HCT116 (cell line): ENCODE measurements around the gene DNAH7. TPM values are rescaled to one million over a fixed set of nuclear protein-coding genes. Genes with fewer than 3 reads are reported as not detected.

ENCODE experiments used
- ATAC-seq: fragments of 200-7000 bp; cut with Tn5 transposase; 2 replicates; pipeline ENCODE4 v1.9.1; 2020; ENCODE audit warnings: mild to moderate bottlenecking, moderate library complexity
- BruUV-seq: library from RNA; stranded (reverse); fragments of 400-500 nt; replicated peaks from 2 replicates; lab custom pipeline; 2021; lab: Mats Ljungman, UMichigan
- CTCF ChIA-PET: fragments of 300-600 bp; sonication (Branson Sonifier 250); formaldehyde crosslinking; loops from one replicate; lab custom pipeline; 2021; ENCODE audit warnings: antibody characterized with exemption; lab: Charles Lee
- POLR2A ChIA-PET: fragments of 300-600, 350-600 bp; sonication (Branson Sonifier 250); formaldehyde crosslinking; loops from one replicate; lab custom pipeline; 2021; ENCODE audit warnings: antibody characterized with exemption; lab: Charles Lee
- RAD21 ChIA-PET, 2 experiments: fragments of 300-600 bp; sonication (Branson Sonifier 250); formaldehyde crosslinking; loops; one replicate each; lab custom pipeline; 2023; ENCODE audit warnings: low total read pairs in 2 of 2; ENCODE audit not compliant: uncharacterized antibody in 2 of 2, unreplicated experiment in 2 of 2, low non-redundant PET in 1 of 2; lab: Charles Lee
- DNase-seq: peaks from one replicate; pipeline ENCODE4 v3.0.0-alpha.2; 2010; ENCODE audit warnings: low read depth, low spot score
- H2AFZ ChIP-seq: fragments of 200-600 bp; shearing (Covaris generic), sonication (generic); 2 replicates; pipeline ENCODE4 v1.6.1; 2017; ENCODE audit warnings: low read depth, mixed run types, mixed read lengths, antibody characterized with exemption, low read length; ENCODE audit not compliant: poor library complexity, severe bottlenecking
- H3K27ac ChIP-seq: 2 replicates; pipeline ENCODE4 v1.5.1; 2012; ENCODE audit warnings: low read depth, low read length
- H3K27me3 ChIP-seq: fragments of 200-600 bp; sonication (generic); 2 replicates; pipeline ENCODE4 v1.6.1; 2016; ENCODE audit warnings: mixed run types, low read length, mixed read lengths; ENCODE audit not compliant: insufficient read depth
- H3K36me3 ChIP-seq, 2 experiments: fragments of 200-500 bp in 1 of 2; fragments of 200-600 bp in 1 of 2; sonication (Bioruptor generic) in 1 of 2; sonication (generic) in 1 of 2; 2 replicates each; pipeline versions ENCODE4 v1.5.1 to v1.6.1; 2014 to 2016; ENCODE audit warnings: low read length in 2 of 2, inconsistent platforms in 1 of 2, mixed read lengths in 1 of 2, mixed run types in 1 of 2; ENCODE audit not compliant: insufficient read depth in 2 of 2, control insufficient read depth in 1 of 2
- H3K4me1 ChIP-seq, 2 experiments: fragments of 200-600 bp in 1 of 2; sonication (generic) in 1 of 2; 2 replicates each; pipeline versions ENCODE4 v1.5.1 to v1.6.1; 2012 to 2017; ENCODE audit warnings: low read length in 2 of 2, inconsistent platforms in 1 of 2, mild to moderate bottlenecking in 1 of 2, mixed read lengths in 1 of 2, mixed run types in 1 of 2, moderate library complexity in 1 of 2; ENCODE audit not compliant: insufficient read depth in 2 of 2, control insufficient read depth in 1 of 2
- H3K4me2 ChIP-seq: fragments of 200-600 bp; sonication (generic); 2 replicates; pipeline ENCODE4 v1.6.1; 2017; ENCODE audit warnings: mixed run types, low read length, mixed read lengths
- H3K4me3 ChIP-seq, 2 experiments: fragments of 200-600 bp in 1 of 2; sonication (generic) in 1 of 2; replicated peaks in 1 of 2; 2 replicates each; pipeline ENCODE4 v1.5.1; 2011 to 2016; ENCODE audit warnings: low read length in 2 of 2, control low read depth in 1 of 2, low read depth in 1 of 2, mild to moderate bottlenecking in 1 of 2, mixed read lengths in 1 of 2, mixed run types in 1 of 2
- H3K79me2 ChIP-seq: fragments of 200-600 bp; sonication (generic); 2 replicates; pipeline ENCODE4 v1.6.1; 2017; ENCODE audit warnings: mild to moderate bottlenecking, mixed run types, low read length, moderate library complexity, mixed read lengths; ENCODE audit not compliant: insufficient read depth
- H3K9ac ChIP-seq: fragments of 200-600 bp; sonication (generic); 2 replicates; pipeline ENCODE4 v1.6.1; 2016; ENCODE audit warnings: low read length, mixed read lengths
- H3K9me2 ChIP-seq: fragments of 200-600 bp; sonication (generic), shearing (Covaris generic); 2 replicates; pipeline ENCODE4 v1.6.1; 2017; ENCODE audit warnings: mixed run types, mild to moderate bottlenecking, moderate library complexity; ENCODE audit not compliant: insufficient read depth
- H3K9me3 ChIP-seq, 2 experiments: fragments of 200-500 bp in 1 of 2; fragments of 200-600 bp in 1 of 2; sonication (Bioruptor generic) in 1 of 2; sonication (generic) in 1 of 2; 2 replicates each; pipeline ENCODE4 v1.6.1; 2014 to 2017; ENCODE audit warnings: low read length in 2 of 2, mixed read lengths in 2 of 2, inconsistent platforms in 1 of 2, low read depth in 1 of 2, mild to moderate bottlenecking in 1 of 2, mixed run types in 1 of 2, moderate library complexity in 1 of 2; ENCODE audit not compliant: control insufficient read depth in 1 of 2, insufficient read depth in 1 of 2
- H4K20me1 ChIP-seq: fragments of 200-600 bp; sonication (generic), shearing (Covaris generic); 2 replicates; pipeline ENCODE4 v1.6.1; 2017; ENCODE audit warnings: mixed run types, mild to moderate bottlenecking, moderate library complexity; ENCODE audit not compliant: insufficient read depth
- CBX3 ChIP-seq: IDR thresholded peaks from 2 replicates; pipeline ENCODE4 v1.6.1; 2012; ENCODE audit warnings: low read depth
- CEBPB ChIP-seq: IDR thresholded peaks from 2 replicates; pipeline ENCODE4 v1.6.1; 2012; ENCODE audit warnings: low read depth
- CTCF ChIP-seq, 3 experiments: fragments of 200-600 bp in 1 of 3; sonication (generic) in 1 of 3; IDR thresholded peaks in 2 of 3; conservative IDR thresholded peaks in 1 of 3; 2 replicates each; pipeline ENCODE4 v1.5.1; 2012 to 2017; ENCODE audit warnings: low read depth in 2 of 3, low read length in 2 of 3, antibody characterized with exemption in 1 of 3, borderline replicate concordance in 1 of 3, control low read depth in 1 of 3, mild to moderate bottlenecking in 1 of 3, mixed read lengths in 1 of 3, mixed run types in 1 of 3, moderate library complexity in 1 of 3; ENCODE audit not compliant: insufficient read depth in 1 of 3
- EGR1 ChIP-seq: IDR thresholded peaks from 2 replicates; pipeline ENCODE4 v1.6.1; 2012; ENCODE audit warnings: low read depth
- FOSL1 ChIP-seq: IDR thresholded peaks from 2 replicates; pipeline ENCODE4 v1.6.1; 2012; ENCODE audit warnings: low read depth
- POLR2A ChIP-seq: IDR thresholded peaks from 2 replicates; pipeline ENCODE4 v1.7.0; 2011; ENCODE audit warnings: borderline replicate concordance; ENCODE audit not compliant: insufficient read depth, insufficient read length; ENCODE audit errors: extremely low read depth
- RAD21 ChIP-seq: IDR thresholded peaks from 2 replicates; pipeline ENCODE4 v1.6.1; 2012; ENCODE audit warnings: low read depth, mild to moderate bottlenecking
- SP1 ChIP-seq: IDR thresholded peaks from 2 replicates; pipeline ENCODE4 v1.6.1; 2012; ENCODE audit warnings: low read depth
- TCF7L2 ChIP-seq: IDR thresholded peaks from 2 replicates; pipeline ENCODE4 v1.7.0; 2011; ENCODE audit warnings: borderline replicate concordance, inconsistent platforms; ENCODE audit not compliant: insufficient read depth, insufficient read length; ENCODE audit errors: extremely low read depth
- ZFX ChIP-seq: fragments of 450-650 bp; IDR thresholded peaks from 2 replicates; pipeline ENCODE4 v1.6.1; 2017
- intact Hi-C: fragments of 100-400 bp; cut with micrococcal nuclease; formaldehyde crosslinking; loops from 2 replicates; pipeline ENCODE4 v1.10.0; 2022
- total RNA-seq: library from RNA; stranded (reverse); gene quantifications from one replicate; pipeline ENCODE4 v1.2.1, GENCODE V29; 2021; ENCODE audit not compliant: unreplicated experiment

The DNAH7 gene
- total RNA-seq, 1 experiment from 2014 or later = not detected

- ATAC-seq (no peak), DNase-seq (no peak)
- H3K4me2 ChIP-seq = no peak overlapping the region
- no peak overlapping the region for H2AFZ ChIP-seq
- no TSS peak for BruUV-seq
- H3K27me3 ChIP-seq = no peaks in the 10 kb centered on the region
- no peaks in the 10 kb centered on the region for H3K79me2 ChIP-seq
- CTCF ChIA-PET = no interaction called here
- no peaks in the 10 kb centered on the region for H3K9me2 ChIP-seq
- no peak overlapping the region for H3K4me3 ChIP-seq
- TF ChIP-seq FOSL1 = no peak
- no peak for TF ChIP-seq RAD21
- TF ChIP-seq CBX3 = no peak
- RAD21 ChIA-PET = no interaction called here
- no peak overlapping the region for H3K9ac ChIP-seq
- no peaks in the 10 kb centered on the region for H4K20me1 ChIP-seq
- POLR2A ChIA-PET = no interaction called here
- no peaks in the 10 kb centered on the region for H3K4me1 ChIP-seq
- intact Hi-C loops = no loop called here
- no peaks in the 10 kb centered on the region for H3K9me3 ChIP-seq
- no peak overlapping the region for H3K27ac ChIP-seq
- 0 out of 4 replicates have a peak, but pooled peaks cover 2 to 3% of the 10 kb centered on the region in 2 experiments for H3K36me3 ChIP-seq
Observed at GRCh38 chr2:195727106-195727505, 341.5 kb downstream of the DNAH7 start.

GRCh38 chr2:195722075-195722474 lies 346.6 kb downstream of the DNAH7 start:
- POLR2A ChIA-PET = no interaction called here
- Histone ChIP-seq H3K9ac (no peak overlapping the region), H3K27ac (no peak overlapping the region), H3K4me2 (no peak overlapping the region), H4K20me1 (no peaks in the 10 kb centered on the region), H3K9me3 (no peaks in the 10 kb centered on the region), H3K79me2 (peaks cover 6% of the 10 kb centered on the region), H3K4me1 (peaks cover 0 to 13% of the 10 kb centered on the region in 2 experiments; a peak in 2 of 4 replicates), H3K27me3 (no peaks in the 10 kb centered on the region), H3K9me2 (no peaks in the 10 kb centered on the region), H3K36me3 (0 out of 4 replicates have a peak, but pooled peaks cover 3 to 5% of the 10 kb centered on the region in 2 experiments), H3K4me3 (no peak overlapping the region), H2AFZ (no peak overlapping the region)
- CTCF ChIA-PET = no interaction called here
- RAD21 ChIA-PET = no interaction called here
- TF ChIP-seq EGR1 (no peak), SP1 (no peak), CBX3 (no peak), TCF7L2 (no peak), CEBPB (no peak), ZFX (no peak), POLR2A (no peak), CTCF (IDR thresholded peaks at IDR 0.05 in 2 of 3, conservative IDR thresholded peaks at IDR 0.05 in 1 of 3; ENCODE audit: borderline replicate concordance in 1 of 3, insufficient read depth in 1 of 3, low read depth in 2 of 3, low read length in 2 of 3) (no peak)
- DNase-seq = no peak
- BruUV-seq = no TSS peak
- intact Hi-C loops = no loop called here
- no peak for ATAC-seq
